A549 (cell line): ENCODE data around the gene ITGA1. TPM values are rescaled to one million over a fixed set of nuclear protein-coding genes. Genes with fewer than 3 reads are reported as not detected.

Experiments used
- ATAC-seq, 2 experiments: fragments of 200-7000 bp in 1 of 2; fragments of >200 bp in 1 of 2; cut with Nextera tagmentation in 1 of 2; cut with Tn5 transposase in 1 of 2; 3 replicates each; pipeline versions ENCODE4 v1.8.0 to v1.9.1; 2018 to 2020; ENCODE audit warnings: mild to moderate bottlenecking in 1 of 2, moderate library complexity in 1 of 2
- CTCF ChIA-PET: fragments of 300-600 bp; sonication (Branson Sonifier 250); formaldehyde crosslinking; extraction: SDS; loops from one replicate; lab custom pipeline; 2021; ENCODE audit warnings: antibody characterized with exemption, inconsistent platforms; lab: Yijun Ruan, JAX
- POLR2A ChIA-PET: fragments of 350-600 bp; formaldehyde crosslinking; extraction: SDS; loops from one replicate; lab custom pipeline; 2021; ENCODE audit warnings: antibody characterized with exemption, inconsistent platforms; lab: Yijun Ruan, JAX
- DNase-seq, 2 experiments: peaks; one replicate each; pipeline versions ENCODE4 v3.0.0 to v3.0.0-alpha.2; 2011 to 2016; ENCODE audit warnings: low read depth in 1 of 2, low spot score in 1 of 2
- FAIRE-seq: peaks from 2 replicates; lab custom pipeline; 2011; peaks lifted over from hg19 to GRCh38; lab: Jason Lieb, UNC
- H3K27ac ChIP-seq, 2 experiments: fragments of >200 bp; sonication (Bioruptor Twin); formaldehyde crosslinking; 3 replicates each; pipeline ENCODE4 v1.5.1; 2016 to 2017
- H3K4me1 ChIP-seq: fragments of >200 bp; sonication (Bioruptor Twin); formaldehyde crosslinking; 3 replicates; pipeline ENCODE4 v1.6.1; 2016
- H3K4me2 ChIP-seq: fragments of >200 bp; sonication (Bioruptor Twin); formaldehyde crosslinking; 3 replicates; pipeline ENCODE4 v1.6.1; 2016
- H3K4me3 ChIP-seq: fragments of >200 bp; sonication (Bioruptor Twin); formaldehyde crosslinking; 3 replicates; pipeline ENCODE4 v1.5.1; 2016
- H3K9me3 ChIP-seq: fragments of >200 bp; sonication (Bioruptor Twin); formaldehyde crosslinking; 3 replicates; pipeline ENCODE4 v1.6.1; 2016
- ATOH8 ChIP-seq: fragments of 250-450 bp; sonication (Bioruptor Pico); IDR thresholded peaks from 2 replicates; pipeline ENCODE4 v1.5.0; 2020; ENCODE audit warnings: low read depth, mild to moderate bottlenecking, moderate library complexity
- CEBPB ChIP-seq, 2 experiments: fragments of >200 bp in 1 of 2; sonication (Bioruptor Twin) in 1 of 2; formaldehyde crosslinking in 1 of 2; IDR thresholded peaks; 2 replicates each; pipeline ENCODE4 v1.6.1; 2012 to 2016
- CTCF ChIP-seq: fragments of >200 bp; sonication (Bioruptor Twin); formaldehyde crosslinking; IDR thresholded peaks from 3 replicates; pipeline ENCODE4 v1.5.1; 2016
- E2F6 ChIP-seq: IDR thresholded peaks from 2 replicates; pipeline ENCODE4 v1.6.1; 2012; ENCODE audit warnings: low read depth, borderline replicate concordance
- FOXS1 ChIP-seq: fragments of 250-450 bp; sonication (Bioruptor Pico); IDR thresholded peaks from 2 replicates; pipeline ENCODE4 v1.5.0; 2020; ENCODE audit warnings: mild to moderate bottlenecking, moderate library complexity
- HMGXB4 ChIP-seq: fragments of 250-450 bp; sonication (Bioruptor Pico); IDR thresholded peaks from 2 replicates; pipeline ENCODE4 v1.5.0; 2021; ENCODE audit warnings: mild to moderate bottlenecking, moderate library complexity, borderline replicate concordance
- HOXB13 ChIP-seq: fragments of 250-450 bp; sonication (Bioruptor Pico); IDR thresholded peaks from 2 replicates; pipeline ENCODE4 v1.5.0; 2020; ENCODE audit warnings: low read depth, mild to moderate bottlenecking, moderate library complexity
- JUN ChIP-seq, 2 experiments: fragments of >200 bp; sonication (Bioruptor Twin); formaldehyde crosslinking; IDR thresholded peaks; 2 replicates in 1 of 2; 3 replicates in 1 of 2; pipeline ENCODE4 v1.6.1; 2016 to 2017
- MAFK ChIP-seq: fragments of 450-650 bp; IDR thresholded peaks from 2 replicates; pipeline ENCODE4 v1.6.1; 2014; ENCODE audit not compliant: partially characterized antibody
- MAX ChIP-seq: IDR thresholded peaks from 2 replicates; pipeline ENCODE4 v1.6.1; 2012
- NR3C1 ChIP-seq: fragments of >200 bp; sonication (Bioruptor Twin); formaldehyde crosslinking; IDR thresholded peaks from 3 replicates; pipeline ENCODE4 v1.6.1; 2017
- RAD21 ChIP-seq, 2 experiments: fragments of >200 bp in 1 of 2; sonication (Bioruptor Twin) in 1 of 2; formaldehyde crosslinking in 1 of 2; IDR thresholded peaks in 1 of 2; conservative IDR thresholded peaks in 1 of 2; 2 replicates in 1 of 2; 3 replicates in 1 of 2; pipeline ENCODE4 v1.6.1; 2012 to 2018; ENCODE audit warnings: inconsistent platforms in 1 of 2
- RFX5 ChIP-seq: fragments of 450-650 bp; IDR thresholded peaks from 2 replicates; pipeline ENCODE4 v1.7.1; 2014; ENCODE audit warnings: antibody characterized with exemption, mild to moderate bottlenecking, moderate library complexity
- ZSCAN20 ChIP-seq: fragments of 250-450 bp; sonication (Bioruptor Pico); IDR thresholded peaks from 2 replicates; pipeline ENCODE4 v1.8.0; 2022; ENCODE audit warnings: mild to moderate bottlenecking, moderate library complexity
- WGBS: methylation state at CpG from one replicate; pipeline ENCODE4 v1.1.6; 2017; ENCODE audit errors: missing lambda C conversion rate; 5-methylcytosine and 5-hydroxymethylcytosine counted together
- polyA plus RNA-seq, 4 experiments: library from polyadenylated mRNA; depleted of rRNA in 3 of 4; stranded (reverse); fragments of >200 nt; fragmentation: RNase III in 1 of 4; extraction: RNeasy Plus Mini Kit Qiagen cat#74134 plus additional on column Dnase treatment in 1 of 4; gene quantifications; 2 replicates in 3 of 4; 3 replicates in 1 of 4; pipeline ENCODE4 v1.2.3, GENCODE V29; 2011 to 2017

The ITGA1 gene
- polyA plus RNA-seq, 2 of the 4 experiments (the other 2 are of a cell fraction) = 1.5 to 5.5 TPM

- ChIA-PET CTCF (no interaction called here), POLR2A (no interaction called here)
- no peaks in the 10 kb centered on the region for H3K9me3 ChIP-seq
- TF ChIP-seq HMGXB4 (CRISPR knock-in tag) = no peak
- ATAC-seq (no peak), DNase-seq (no peak), FAIRE-seq (no peak)
- no peak overlapping the region for H3K4me3 ChIP-seq
- no peak overlapping the region for H3K4me2 ChIP-seq
- H3K4me1 ChIP-seq = peaks cover 19% of the 10 kb centered on the region
- H3K27ac ChIP-seq = no peak overlapping the region
- WGBS = 87% methylated on average over 2 of the region's 2 CpGs
These were observed 106.7 kb downstream of the ITGA1 start for GRCh38 chr5:52894451-52894850.

- H3K4me1 ChIP-seq = peaks cover 19% of the 10 kb centered on the region
- no peaks in the 10 kb centered on the region for H3K9me3 ChIP-seq
- FAIRE-seq (no peak), DNase-seq (no peak), ATAC-seq (no peak)
- H3K4me3 ChIP-seq = no peak overlapping the region
- TF ChIP-seq HOXB13 (CRISPR knock-in tag) = no peak
- TF ChIP-seq CTCF = no peak
- ChIA-PET POLR2A (no interaction called here), CTCF (interaction anchor here (1.2 kb wide), 1 partner anchor 21 kb away, joined by 4 read pairs; no protein-coding TSS in a partner anchor)
- H3K4me2 ChIP-seq = no peak overlapping the region
- no peak overlapping the region for H3K27ac ChIP-seq
- 80% methylated on average over 2 of the region's 2 CpGs for WGBS
These were observed 107.4 kb downstream of the ITGA1 start for GRCh38 chr5:52895075-52895474.

GRCh38 chr5:52895572-52896413 lies 108.1 kb downstream of the ITGA1 start:
- no peak for FAIRE-seq
- ChIA-PET POLR2A (no interaction called here), CTCF (interaction anchor here (1.2 kb wide), 1 partner anchor 20 kb away, joined by 4 read pairs; no protein-coding TSS in a partner anchor)
- peak in 1 of 2 experiments; percentile 14 for DNase-seq
- Histone ChIP-seq H3K4me3 (no peak overlapping the region), H3K9me3 (no peaks in the 10 kb centered on the region), H3K4me1 (peaks cover 19% of the 10 kb centered on the region)
- ATAC-seq = no peak
- WGBS = 58% methylated on average over 5 of the region's 5 CpGs
- TF ChIP-seq RAD21 (conservative IDR thresholded peaks at IDR 0.05 in 1 of 2, IDR thresholded peaks at IDR 0.05 in 1 of 2) (no peak), FOXS1 (CRISPR knock-in tag) (no peak), MAFK (no peak), HMGXB4 (CRISPR knock-in tag) (no peak), ZSCAN20 (no peak), E2F6 (no peak), NR3C1 (no peak), CEBPB (IDR thresholded peaks at IDR 0.05) (no peak), ATOH8 (no peak), RFX5 (no peak), JUN (IDR thresholded peaks at IDR 0.05) (no peak), MAX (no peak)
- TF ChIP-seq, all 56 proteins: peak for 0
- no peak overlapping the region for H3K27ac ChIP-seq
- no peak overlapping the region for H3K4me2 ChIP-seq
